ACC112 (cell line): ENCODE measurements around the gene ADAMTS7.
"Not testable (repeated sequence)": the region's sequence is repeated elsewhere in the genome, so short reads cannot be mapped to it uniquely, and the experiment has no call there.

Source experiments
- H2AFZ ChIP-seq: fragments of 200-600 bp; sonication (generic); one replicate; pipeline ENCODE4 v1.6.0; 2017; ENCODE audit warnings: antibody characterized with exemption, low read length; ENCODE audit not compliant: unreplicated experiment
- H3K27ac ChIP-seq: fragments of 200-600 bp; sonication (generic); 2 replicates; pipeline ENCODE4 v1.5.1; 2014; ENCODE audit warnings: low read depth, mild to moderate bottlenecking, antibody characterized with exemption, low read length, moderate library complexity
- H3K27me3 ChIP-seq: fragments of 200-600 bp; sonication (generic); 2 replicates; pipeline ENCODE4 v1.6.1; 2014; ENCODE audit warnings: mild to moderate bottlenecking, antibody characterized with exemption, low read length, moderate library complexity, mixed read lengths; ENCODE audit not compliant: insufficient read depth
- H3K36me3 ChIP-seq: fragments of 200-600 bp; sonication (generic); 2 replicates; pipeline ENCODE4 v1.6.1; 2016; ENCODE audit warnings: mild to moderate bottlenecking, antibody characterized with exemption, low read length, moderate library complexity, mixed read lengths; ENCODE audit not compliant: insufficient read depth
- H3K4me1 ChIP-seq: fragments of 200-600 bp; sonication (generic); one replicate; pipeline ENCODE4 v1.6.1; 2016; ENCODE audit warnings: low read length, mixed read lengths; ENCODE audit not compliant: insufficient read depth, unreplicated experiment, control insufficient read depth
- H3K4me3 ChIP-seq: fragments of 200-600 bp; sonication (generic); 2 replicates; pipeline ENCODE4 v1.5.1; 2014; ENCODE audit warnings: mild to moderate bottlenecking, low read depth, low read length
- H3K79me2 ChIP-seq: fragments of 200-600 bp; sonication (generic); one replicate; pipeline ENCODE4 v1.6.0; 2016; ENCODE audit warnings: low read length; ENCODE audit not compliant: control insufficient read depth, unreplicated experiment, insufficient read depth

Gene ADAMTS7

DNA sequence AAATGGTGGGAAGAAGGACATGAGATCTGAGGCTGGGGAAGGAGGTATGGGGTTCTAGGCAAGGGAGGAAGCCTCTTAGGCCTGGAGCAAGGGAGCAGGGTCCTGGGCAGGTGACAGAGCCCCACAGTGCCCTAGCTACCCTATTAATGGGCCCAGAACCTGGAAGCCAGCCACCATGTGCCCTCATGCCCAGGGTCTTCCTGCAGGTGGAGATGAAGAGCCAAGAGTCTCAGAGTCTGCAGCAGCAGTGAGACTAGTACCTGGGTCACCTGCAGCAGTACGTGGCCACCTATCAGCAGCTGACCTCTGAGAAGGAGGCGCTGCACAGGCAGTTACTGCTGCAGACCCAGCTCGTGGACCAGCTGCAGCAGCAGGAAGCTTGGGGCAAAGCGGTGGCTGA, 75.0 kb downstream of the ADAMTS7 start:
- H3K27ac ChIP-seq, H3K79me2 ChIP-seq, H3K4me1 ChIP-seq, H2AFZ ChIP-seq, H3K27me3 ChIP-seq, H3K36me3 ChIP-seq, H3K4me3 ChIP-seq: not testable (repeated sequence)

DNA sequence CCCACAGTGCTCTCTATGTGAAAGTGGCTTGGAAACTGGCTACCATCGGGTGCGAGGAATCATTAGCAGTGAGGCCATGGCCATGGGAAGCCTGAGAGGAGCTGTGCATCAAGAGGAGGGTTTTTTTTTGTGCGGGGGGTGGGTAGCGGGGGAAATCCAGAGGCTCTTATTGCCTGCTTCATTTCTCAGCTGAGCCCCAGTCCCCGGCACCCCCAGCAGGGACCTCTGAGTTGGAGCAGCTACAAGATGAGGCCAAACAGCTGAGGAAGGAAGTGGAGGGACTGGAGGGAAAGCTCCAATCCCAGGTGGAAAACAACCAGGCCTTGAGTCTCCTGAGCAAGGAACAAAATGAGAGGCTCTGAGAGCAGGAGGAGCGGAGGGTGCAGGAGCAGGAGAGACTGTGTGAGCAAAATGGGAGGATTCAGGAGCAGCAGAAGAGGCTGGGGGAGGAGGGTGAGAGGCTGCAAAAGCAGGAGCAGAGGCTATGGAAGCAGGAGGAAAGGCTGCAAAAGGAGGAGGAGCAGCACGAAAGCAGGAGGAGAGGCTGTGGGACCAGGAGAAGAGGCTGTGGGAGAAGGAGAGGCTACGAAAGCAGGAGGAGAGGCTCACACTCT, 76.7 kb downstream of the ADAMTS7 start:
- Histone ChIP-seq H2AFZ (no peak overlapping the region), H3K27me3 (0 out of 2 replicates have a peak, but pooled peaks cover 4% of the 10 kb centered on the region), H3K27ac (no peak overlapping the region), H3K36me3 (no peaks in the 10 kb centered on the region), H3K4me3 (no peak overlapping the region), H3K4me1 (no peaks in the 10 kb centered on the region), H3K79me2 (no peaks in the 10 kb centered on the region)

GRCh38 chr15:78732634-78733033, 78.6 kb downstream of the ADAMTS7 start:
- H3K27me3 ChIP-seq = 0 out of 2 replicates have a peak, but pooled peaks cover 4% of the 10 kb centered on the region
- no peaks in the 10 kb centered on the region for H3K36me3 ChIP-seq
- H3K4me1 ChIP-seq = peaks cover 14% of the 10 kb centered on the region
- H3K4me3 ChIP-seq = no peak overlapping the region
- no peak overlapping the region for H2AFZ ChIP-seq
- no peaks in the 10 kb centered on the region for H3K79me2 ChIP-seq
- H3K27ac ChIP-seq = no peak overlapping the region

- H3K4me1 ChIP-seq = peaks cover 20% of the 10 kb centered on the region
- no peak overlapping the region for H3K27ac ChIP-seq
- no peak overlapping the region for H3K4me3 ChIP-seq
- H3K27me3 ChIP-seq = 0 out of 2 replicates have a peak, but pooled peaks cover 4% of the 10 kb centered on the region
- no peaks in the 10 kb centered on the region for H3K36me3 ChIP-seq
- no peak overlapping the region for H2AFZ ChIP-seq
- no peaks in the 10 kb centered on the region for H3K79me2 ChIP-seq
Observed at GRCh38 chr15:78730955-78731354, 80.3 kb downstream of the ADAMTS7 start.

- not testable (repeated sequence) for H3K27me3 ChIP-seq, H3K4me3 ChIP-seq, H2AFZ ChIP-seq, H3K36me3 ChIP-seq, H3K79me2 ChIP-seq
- H3K27ac ChIP-seq = peak overlapping the region; percentile 53; the same call in 1 of the 2 replicates
- peaks cover 20% of the 10 kb centered on the region for H3K4me1 ChIP-seq
Observed at GRCh38 chr15:78728427-78728826, 82.8 kb downstream of the ADAMTS7 start.

DNA sequence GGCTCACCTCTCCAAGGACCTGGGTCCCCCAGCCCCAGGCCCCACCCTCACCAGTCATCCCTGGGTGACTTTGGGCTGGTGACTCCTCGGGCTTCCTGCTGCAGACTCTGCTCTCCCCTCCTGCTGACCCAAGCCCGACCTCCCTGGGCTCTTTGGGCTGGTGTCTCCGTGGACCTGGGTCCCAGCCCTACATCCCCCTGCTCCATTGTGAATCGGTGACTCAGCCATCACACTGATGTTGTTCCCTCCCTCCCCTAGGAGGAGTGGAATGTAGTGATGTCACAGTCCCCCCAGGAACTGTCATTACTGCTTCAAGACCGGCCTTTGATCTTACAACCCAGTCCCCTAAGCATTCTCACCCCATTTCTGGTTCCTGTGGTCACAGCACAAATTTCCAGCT, 83.7 kb downstream of the ADAMTS7 start:
- H3K79me2 ChIP-seq = no peaks in the 10 kb centered on the region
- peaks cover 20% of the 10 kb centered on the region for H3K4me1 ChIP-seq
- no peaks in the 10 kb centered on the region for H3K36me3 ChIP-seq
- no peak overlapping the region for H3K4me3 ChIP-seq
- H3K27me3 ChIP-seq = no peaks in the 10 kb centered on the region
- no peak overlapping the region for H2AFZ ChIP-seq
- no peak overlapping the region for H3K27ac ChIP-seq

DNA sequence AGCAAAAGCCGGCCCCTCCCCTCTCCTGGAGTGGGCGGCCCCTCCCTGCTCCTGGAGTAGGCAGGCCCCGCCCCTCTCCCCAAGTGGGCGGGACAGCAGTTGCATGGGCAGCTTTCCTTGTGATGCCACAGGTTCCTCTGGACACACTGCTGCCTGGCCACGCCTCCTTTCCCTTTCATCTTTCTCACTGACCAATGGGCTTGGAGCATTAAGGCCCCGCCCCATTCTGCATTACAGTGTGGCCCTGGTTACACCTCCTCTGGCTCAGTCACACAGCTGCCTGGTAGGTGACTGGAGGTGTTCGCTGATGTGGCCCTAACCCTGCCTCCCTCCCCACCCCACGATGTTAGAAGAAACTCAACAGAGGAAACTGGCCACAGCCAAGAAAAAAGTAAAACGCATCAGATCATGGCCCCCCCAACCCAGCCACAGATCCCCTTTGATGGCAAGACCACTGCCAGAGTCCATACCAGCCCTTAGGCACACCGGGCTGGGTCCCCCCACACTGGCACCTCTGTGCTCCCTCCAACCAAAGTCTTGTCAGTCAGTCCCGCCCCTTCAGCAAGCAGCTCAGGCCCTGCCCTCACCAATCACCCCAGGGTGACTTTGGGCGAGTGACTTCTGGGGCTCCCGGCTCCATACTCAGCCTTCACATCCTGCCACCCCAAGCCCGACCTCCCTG, 84.3 kb downstream of the ADAMTS7 start:
- Histone ChIP-seq H3K79me2 (no peaks in the 10 kb centered on the region), H3K36me3 (no peaks in the 10 kb centered on the region), H3K4me1 (peaks cover 20% of the 10 kb centered on the region), H3K27ac (no peak overlapping the region), H3K27me3 (no peaks in the 10 kb centered on the region), H2AFZ (no peak overlapping the region), H3K4me3 (no peak overlapping the region)

GRCh38 chr15:78719819-78720450, 91.3 kb downstream of the ADAMTS7 start:
- not testable (repeated sequence) for H3K4me3 ChIP-seq, H2AFZ ChIP-seq, H3K79me2 ChIP-seq, H3K27ac ChIP-seq, H3K36me3 ChIP-seq, H3K27me3 ChIP-seq
- peaks cover 16% of the 10 kb centered on the region for H3K4me1 ChIP-seq

DNA sequence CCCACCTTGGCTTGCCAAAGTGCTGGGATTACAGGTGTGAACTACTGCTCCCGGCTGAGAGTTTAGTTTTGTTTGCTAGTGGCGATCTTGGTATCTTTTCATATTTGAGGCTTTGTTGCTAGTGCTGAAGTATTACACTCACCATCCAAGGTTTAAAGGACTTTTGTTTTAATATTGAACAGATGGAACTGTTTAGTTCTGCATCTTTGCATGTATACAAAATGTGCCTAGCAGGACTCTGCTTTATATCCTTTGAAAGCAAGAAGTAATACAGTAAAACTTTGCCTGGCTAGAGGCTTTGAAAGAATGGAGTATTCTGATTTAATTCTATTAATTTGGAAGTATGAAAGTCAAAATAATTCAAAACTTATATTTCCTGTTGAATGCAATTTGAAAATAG, 92.4 kb downstream of the ADAMTS7 start:
- Histone ChIP-seq H3K4me3 (no peak overlapping the region), H3K79me2 (no peaks in the 10 kb centered on the region), H3K36me3 (no peaks in the 10 kb centered on the region), H3K27me3 (no peaks in the 10 kb centered on the region), H3K4me1 (peaks cover 16% of the 10 kb centered on the region), H2AFZ (no peak overlapping the region), H3K27ac (no peak overlapping the region)

DNA sequence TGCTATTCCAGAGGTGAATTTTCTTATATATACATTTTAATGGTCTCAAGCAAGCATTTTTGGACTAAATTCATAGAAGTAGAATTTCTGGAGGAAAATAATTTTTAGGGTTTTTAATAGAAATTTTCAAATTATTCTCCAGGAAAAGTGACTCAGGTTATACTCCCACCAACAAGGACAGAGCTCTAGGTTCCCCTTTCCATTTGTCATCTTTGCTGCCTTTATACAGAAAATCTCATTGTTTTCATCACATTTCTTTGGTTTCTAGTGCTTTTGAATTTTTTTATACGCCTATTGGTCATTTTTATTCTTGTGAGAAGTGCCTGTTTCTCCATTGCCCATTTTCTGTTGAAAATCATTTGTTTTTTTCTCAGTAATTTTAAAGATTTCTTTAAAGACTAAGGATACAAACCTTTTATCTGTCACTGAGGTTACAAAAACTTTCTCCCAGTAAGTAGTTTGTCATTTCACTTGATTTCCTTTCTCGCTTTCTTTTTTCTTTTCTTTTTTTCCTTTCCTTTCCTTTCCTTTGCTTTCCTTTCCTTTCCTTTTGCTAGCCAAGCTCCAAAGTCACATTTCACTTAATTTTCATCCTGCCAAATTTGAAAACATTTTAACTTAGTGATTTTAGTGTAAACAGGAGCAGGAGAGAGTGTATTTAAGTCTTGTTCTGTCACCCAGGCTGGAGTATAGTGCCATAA, 93.2 kb downstream of the ADAMTS7 start:
- H3K4me3 ChIP-seq = no peak overlapping the region
- no peaks in the 10 kb centered on the region for H3K79me2 ChIP-seq
- no peak overlapping the region for H2AFZ ChIP-seq
- H3K4me1 ChIP-seq = peaks cover 16% of the 10 kb centered on the region
- no peaks in the 10 kb centered on the region for H3K36me3 ChIP-seq
- no peak overlapping the region for H3K27ac ChIP-seq
- H3K27me3 ChIP-seq = no peaks in the 10 kb centered on the region
